HG02678 (cell line): ENCODE data around the gene C20orf202.
"Not testable (repeated sequence)": the region's sequence is repeated elsewhere in the genome, so short reads cannot be mapped to it uniquely, and the experiment has no call there.

Experiments
- ATAC-seq: cut with Tn5 transposase; IDR thresholded peaks from one replicate; pipeline ENCODE4 v1.9.1; 2021; ENCODE audit warnings: mild to moderate bottlenecking, moderate library complexity; ENCODE audit not compliant: unreplicated experiment

The C20orf202 gene

GRCh38 chr20:1207293-1207878 is 4.1 kb downstream of the C20orf202 start:
- ATAC-seq: no peak

GRCh38 chr20:1209447-1210387 is 6.5 kb downstream of the C20orf202 start:
- no peak for ATAC-seq

GRCh38 chr20:1210501-1210900 is 7.2 kb downstream of the C20orf202 start:
- ATAC-seq: no peak

GRCh38 chr20:1212023-1212422 is 8.8 kb downstream of the C20orf202 start:
- ATAC-seq: no peak

- ATAC-seq: no peak
These were observed 9.5 kb downstream of the C20orf202 start for GRCh38 chr20:1212607-1213396.

- no peak for ATAC-seq
These were observed 11.6 kb downstream of the C20orf202 start for GRCh38 chr20:1214838-1215261.

GRCh38 chr20:1215386-1216170 is 12.3 kb downstream of the C20orf202 start:
- no peak for ATAC-seq

- ATAC-seq: not testable (repeated sequence)
These were observed 13.5 kb downstream of the C20orf202 start for GRCh38 chr20:1216527-1217427.

GRCh38 chr20:1222750-1223149 is 19.5 kb downstream of the C20orf202 start:
- not testable (repeated sequence) for ATAC-seq

- no peak for ATAC-seq
These were observed 21.1 kb downstream of the C20orf202 start for GRCh38 chr20:1224205-1224890.

- no peak for ATAC-seq
These were observed 22.1 kb downstream of the C20orf202 start for GRCh38 chr20:1225263-1225782.

GRCh38 chr20:1225783-1226654 is 22.8 kb downstream of the C20orf202 start, which contains the start of gene RAD21L1:
RAD21L1 (plus strand) TSS chr20:1226044; CDS start chr20:1228454, 2,410 bp downstream.
- no peak for ATAC-seq

GRCh38 chr20:1229541-1229940 is 26.3 kb downstream of the C20orf202 start:
- ATAC-seq: no peak

GRCh38 chr20:1232286-1233111 is 29.2 kb downstream of the C20orf202 start:
- ATAC-seq: no peak

- no peak for ATAC-seq
These were observed 37.3 kb downstream of the C20orf202 start for GRCh38 chr20:1240549-1240948.

GRCh38 chr20:1241456-1241855 is 38.2 kb downstream of the C20orf202 start:
- ATAC-seq: no peak

GRCh38 chr20:1242099-1242498 is 38.8 kb downstream of the C20orf202 start:
- ATAC-seq: no peak
